HG03439 (cell line): ENCODE measurements around the gene TBC1D1.
"Not testable (repeated sequence)": the region's sequence is repeated elsewhere in the genome, so short reads cannot be mapped to it uniquely, and the experiment has no call there.

Experiments used
- ATAC-seq: cut with Tn5 transposase; IDR thresholded peaks from one replicate; pipeline ENCODE4 v1.9.1; 2021; ENCODE audit warnings: mild to moderate bottlenecking, moderate library complexity; ENCODE audit not compliant: unreplicated experiment

Gene TBC1D1

DNA sequence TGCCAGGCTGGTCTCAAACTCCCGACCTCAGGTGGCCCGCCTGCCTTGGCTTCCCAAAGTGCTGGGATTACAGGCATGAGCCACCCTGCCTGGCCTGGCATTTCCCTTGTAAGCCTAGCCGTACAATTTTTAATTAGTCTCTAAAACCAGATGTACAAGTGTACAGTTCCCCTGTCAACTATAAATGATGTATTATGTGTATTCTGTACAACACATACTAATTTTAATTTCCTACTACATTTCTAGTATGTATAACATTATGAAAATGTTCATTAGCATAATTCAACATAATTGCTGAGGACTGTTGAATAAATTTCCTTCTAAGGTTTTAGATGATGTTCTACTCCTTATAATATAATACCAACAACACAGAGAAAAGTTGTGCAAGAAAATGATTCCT lies 27.8 kb downstream of the TBC1D1 start:
- ATAC-seq = no peak

DNA sequence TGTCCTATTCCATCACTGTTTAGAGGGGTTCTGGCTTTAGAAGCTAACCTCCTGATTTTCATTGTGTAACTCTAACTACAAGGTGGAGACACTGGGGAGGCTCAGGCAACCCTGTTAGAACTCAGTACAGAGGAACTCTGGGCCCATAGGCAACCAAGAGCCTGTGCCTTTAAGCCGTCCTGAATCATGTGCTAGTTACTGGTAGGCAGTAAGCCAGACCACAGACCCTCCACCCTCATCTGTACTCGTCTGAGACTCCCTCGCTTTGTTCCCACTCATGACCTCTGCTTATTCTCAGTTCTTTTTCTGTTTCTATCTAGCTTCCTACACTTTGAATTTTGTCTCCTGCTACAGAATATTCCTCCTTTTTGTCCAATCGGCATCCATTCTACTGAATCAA lies 31.4 kb downstream of the TBC1D1 start:
- no peak for ATAC-seq

DNA sequence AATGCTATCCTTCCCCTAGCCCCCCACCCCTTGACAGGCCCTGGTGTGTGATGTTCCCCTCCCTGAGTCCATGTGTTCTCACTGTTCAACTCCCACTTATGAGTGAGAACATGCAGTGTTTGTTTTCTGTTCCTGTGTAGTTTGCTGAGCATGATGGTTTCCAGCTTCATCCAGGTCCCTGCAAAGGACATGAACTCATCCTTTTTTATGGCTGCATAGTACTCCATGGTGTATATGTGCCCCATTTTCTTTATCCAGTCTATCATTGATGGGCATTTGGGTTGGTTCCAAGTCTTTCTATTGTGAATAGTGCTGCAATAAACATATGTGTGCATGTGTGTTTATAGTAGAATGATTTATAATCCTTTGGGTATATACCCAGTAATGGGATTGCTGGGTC lies 32.2 kb downstream of the TBC1D1 start:
- not testable (repeated sequence) for ATAC-seq

DNA sequence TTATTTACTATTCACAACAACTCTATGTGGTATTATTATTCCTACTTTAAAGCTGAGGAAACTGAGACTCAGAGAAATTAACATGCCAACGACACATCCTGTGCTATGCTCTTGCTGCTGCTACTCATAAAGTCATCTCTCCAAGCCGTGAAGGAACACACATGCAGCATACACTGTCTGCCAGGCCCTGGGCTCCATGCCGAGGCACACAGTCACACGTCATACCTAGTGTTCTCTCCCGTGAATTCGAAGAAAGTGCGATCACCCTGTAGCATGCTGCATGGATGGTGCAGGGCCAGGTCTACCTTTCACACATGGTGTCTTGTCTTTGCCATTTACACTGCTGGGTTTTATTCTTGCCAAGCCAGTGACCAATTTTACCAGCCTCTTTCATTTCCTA lies 34.1 kb downstream of the TBC1D1 start:
- no peak for ATAC-seq

DNA sequence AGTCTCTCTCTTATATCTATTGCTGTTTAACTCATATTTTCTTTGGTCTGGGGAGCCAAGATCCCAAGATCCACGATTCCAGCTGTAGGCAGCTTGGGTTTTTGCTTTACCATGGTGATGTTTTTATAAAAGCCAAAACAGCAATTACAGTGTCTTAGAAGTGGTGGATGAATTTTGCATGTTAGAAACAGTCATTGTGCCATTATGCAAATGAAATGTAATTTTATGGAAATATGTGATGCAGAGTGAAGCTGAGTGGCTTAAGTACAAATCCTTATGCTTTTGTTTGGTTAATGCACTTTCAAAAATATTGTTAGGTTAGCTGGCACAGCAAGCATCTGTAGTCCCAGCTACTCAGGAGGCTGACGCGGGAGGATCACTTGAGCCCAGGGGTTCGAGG lies 36.5 kb downstream of the TBC1D1 start:
- ATAC-seq = no peak

DNA sequence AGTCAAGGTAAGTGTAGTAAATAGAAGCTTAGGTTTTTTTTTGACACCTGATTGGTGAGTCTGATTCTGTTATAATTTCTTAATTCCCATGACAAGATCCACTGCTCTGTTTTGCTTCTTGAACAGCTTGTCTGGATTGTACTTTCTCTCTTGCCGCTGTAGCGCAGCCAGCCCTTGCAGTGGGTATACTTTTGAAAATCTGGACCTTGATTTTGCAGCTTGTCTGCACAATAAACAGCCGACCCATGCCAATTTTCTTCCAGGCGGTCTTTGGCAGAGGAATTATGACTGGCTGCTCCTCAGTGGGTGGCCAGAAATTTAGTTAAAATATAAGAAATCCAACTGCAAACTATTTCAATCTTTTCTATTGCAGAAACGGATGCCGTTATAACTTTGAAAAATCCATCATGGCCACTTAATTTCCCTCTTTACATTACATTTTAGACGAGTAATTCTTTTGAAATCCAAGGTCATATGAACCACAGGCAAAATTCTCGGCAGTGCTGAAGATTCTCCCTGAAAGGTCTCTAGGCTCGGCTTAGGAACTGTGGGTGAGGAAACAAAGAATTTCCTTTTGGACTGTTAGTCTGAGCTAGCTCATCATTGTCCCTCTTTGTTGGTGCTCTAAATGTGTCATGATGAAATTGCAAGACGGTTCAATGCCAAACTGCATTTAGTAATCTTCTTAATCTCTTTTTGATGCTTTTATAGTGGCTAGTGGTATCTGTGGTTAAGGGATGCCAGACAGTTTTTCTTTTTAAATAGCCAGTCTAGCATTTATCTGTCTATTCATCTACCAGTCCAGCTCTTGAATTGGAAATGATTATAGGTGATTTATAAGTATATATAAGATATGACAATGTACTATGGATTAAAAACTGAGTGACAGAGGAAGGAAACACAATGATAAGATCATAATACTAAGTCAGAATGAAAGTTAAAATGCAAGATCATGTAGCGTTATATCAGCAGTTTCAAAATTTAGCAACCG lies 37.8 kb downstream of the TBC1D1 start:
- no peak for ATAC-seq

DNA sequence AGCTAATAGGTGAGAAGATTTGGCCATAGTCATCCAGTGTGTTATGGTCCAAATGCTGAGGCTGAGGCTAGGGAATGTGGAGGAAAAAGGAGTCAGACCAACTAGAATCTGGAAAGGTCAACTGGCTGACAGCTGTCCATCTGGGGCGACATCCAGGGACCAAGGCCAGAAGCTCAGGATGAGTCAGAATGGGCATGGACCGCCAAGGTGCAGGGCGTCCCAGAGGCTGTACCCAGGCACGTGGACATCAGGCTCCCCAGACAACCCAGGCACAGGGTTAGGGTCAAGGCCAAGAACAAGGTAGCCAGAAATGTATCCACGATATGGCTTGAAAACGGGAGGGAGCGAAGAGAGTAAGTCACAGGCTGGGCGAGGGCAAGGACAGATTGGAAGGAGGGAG lies 43.2 kb downstream of the TBC1D1 start:
- ATAC-seq = no peak

DNA sequence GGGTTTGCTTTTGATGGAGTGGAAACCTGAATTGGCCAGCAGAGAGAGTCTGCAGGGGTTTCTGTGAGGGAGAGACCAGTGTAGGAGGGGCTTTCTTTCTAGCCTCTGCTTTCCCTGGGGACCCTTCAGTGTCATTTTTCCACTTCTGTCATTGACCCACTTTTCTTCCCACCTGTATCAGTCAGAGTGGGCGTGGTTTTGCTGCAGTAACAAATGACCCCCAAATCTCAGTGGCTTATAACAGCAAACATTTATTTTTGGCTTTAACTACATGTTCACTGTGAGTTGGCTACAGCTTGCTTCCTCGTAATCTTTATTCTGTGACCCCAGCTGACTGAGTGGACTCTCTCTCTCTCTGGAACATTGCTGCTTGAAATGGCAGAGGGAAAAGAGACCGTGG lies 43.7 kb downstream of the TBC1D1 start:
- no peak for ATAC-seq

DNA sequence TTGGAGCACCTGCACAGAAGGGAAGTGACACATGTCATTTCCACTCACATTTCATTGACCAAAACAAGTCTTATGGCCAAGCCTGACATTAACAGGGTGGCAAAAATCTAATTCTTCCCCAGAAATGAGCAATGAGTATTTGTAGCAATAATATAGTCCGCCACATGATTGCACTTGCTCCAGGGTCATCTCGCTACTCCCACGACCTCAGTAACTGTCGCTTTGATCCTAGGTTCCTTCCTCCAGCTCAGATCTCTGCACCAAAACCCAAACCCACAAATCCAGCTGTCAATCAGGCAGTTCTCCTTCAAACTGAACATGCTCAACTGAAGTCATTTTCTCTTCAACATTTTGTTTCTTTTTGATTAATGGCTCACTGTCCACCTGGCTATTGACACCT lies 44.1 kb downstream of the TBC1D1 start:
- ATAC-seq = no peak

DNA sequence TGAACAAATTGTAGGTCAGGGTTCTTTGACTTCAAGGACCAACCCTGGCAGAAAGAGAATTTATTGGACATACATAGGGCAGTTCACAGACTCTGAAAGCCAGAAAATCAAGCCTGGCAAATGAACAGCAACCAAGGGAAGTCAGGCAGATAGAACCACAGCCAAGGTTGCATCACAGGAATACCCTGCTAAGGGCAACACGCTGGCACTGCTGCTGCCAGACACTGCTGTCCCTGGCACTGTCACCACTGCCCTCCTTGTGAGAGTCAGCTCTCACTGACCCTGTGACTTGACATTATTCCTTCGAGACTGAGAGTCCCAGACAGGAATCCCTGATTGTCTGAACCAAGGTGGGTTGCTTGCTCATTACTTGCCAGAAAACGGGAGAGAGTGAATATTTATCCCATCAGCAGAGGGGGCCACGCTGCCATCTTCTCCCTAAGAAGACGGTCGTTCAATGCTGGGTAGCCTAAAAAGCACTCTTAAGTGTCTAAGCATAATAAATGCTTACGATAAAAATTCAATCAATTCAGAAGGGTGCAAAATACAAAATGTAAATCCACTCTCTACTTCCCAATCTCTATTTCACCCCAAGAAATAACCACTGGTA lies 46.1 kb downstream of the TBC1D1 start:
- ATAC-seq = no peak

DNA sequence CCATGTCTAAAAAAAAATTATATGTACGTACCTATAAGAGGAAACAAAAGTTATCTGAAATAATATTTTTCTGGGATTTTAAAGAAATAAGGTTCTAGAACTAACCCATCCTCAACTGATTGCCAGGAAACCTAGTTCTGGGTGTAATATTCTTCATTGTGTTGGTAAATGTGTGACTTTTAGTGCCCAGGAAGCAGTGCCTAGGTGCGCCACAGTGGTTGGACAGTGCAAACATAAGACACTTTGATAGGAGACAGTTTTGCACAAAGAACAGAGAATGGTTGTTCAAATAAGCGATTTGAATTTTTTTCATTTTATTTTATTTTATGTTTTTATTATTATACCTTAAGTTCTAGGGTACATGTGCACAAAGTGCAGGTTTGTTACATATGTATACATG lies 47.3 kb downstream of the TBC1D1 start:
- ATAC-seq = no peak

DNA sequence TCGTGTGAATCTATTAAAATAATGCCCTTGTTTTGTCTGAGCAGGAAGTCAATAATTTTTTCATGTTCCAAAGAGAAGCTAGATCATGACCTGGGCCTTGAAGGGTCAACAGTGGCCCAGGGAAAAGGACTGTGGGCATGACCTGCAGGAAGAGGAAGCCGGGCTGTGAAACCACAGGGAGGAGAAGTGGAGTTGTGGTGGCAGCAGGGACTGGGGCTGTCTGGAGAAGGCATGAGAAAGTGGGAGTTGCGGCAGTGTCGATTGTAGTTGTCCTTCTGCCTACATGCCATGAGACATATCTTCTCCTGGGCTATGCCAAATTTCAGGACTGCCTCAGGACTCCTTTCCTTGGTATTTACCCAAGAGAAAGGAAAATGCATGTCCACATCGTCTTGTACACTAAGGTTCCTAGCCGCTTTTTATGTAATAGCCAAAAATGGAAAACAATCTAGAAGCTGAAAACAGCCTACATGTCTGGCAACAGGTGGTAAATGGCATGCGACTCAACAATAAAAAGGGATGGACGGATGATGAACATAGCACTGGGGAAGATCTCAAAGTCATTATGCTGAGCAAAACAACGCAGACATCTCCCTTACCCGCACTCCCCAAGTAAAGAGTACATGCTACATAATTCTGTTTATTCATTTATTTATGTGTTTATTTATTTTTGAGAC lies 55.8 kb downstream of the TBC1D1 start:
- ATAC-seq = no peak

DNA sequence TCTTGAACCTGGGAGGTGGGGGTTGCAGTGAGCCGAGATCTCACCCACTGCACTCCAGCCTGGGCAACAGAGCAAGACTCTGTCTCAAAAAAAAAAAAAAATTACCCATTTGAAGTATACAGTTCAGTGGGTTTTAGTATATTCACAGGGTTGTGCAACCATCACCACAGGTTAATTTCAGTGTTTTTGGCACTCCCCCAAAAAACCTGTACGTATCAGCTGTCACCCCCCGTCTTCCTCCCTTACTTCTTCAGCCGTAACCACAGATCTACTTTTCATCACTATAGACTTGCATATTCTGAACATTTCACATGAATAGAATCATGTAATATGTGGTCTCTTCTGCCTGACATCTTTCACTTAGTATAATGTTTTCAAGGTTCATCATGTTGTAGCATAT lies 57.7 kb downstream of the TBC1D1 start:
- ATAC-seq = no peak

DNA sequence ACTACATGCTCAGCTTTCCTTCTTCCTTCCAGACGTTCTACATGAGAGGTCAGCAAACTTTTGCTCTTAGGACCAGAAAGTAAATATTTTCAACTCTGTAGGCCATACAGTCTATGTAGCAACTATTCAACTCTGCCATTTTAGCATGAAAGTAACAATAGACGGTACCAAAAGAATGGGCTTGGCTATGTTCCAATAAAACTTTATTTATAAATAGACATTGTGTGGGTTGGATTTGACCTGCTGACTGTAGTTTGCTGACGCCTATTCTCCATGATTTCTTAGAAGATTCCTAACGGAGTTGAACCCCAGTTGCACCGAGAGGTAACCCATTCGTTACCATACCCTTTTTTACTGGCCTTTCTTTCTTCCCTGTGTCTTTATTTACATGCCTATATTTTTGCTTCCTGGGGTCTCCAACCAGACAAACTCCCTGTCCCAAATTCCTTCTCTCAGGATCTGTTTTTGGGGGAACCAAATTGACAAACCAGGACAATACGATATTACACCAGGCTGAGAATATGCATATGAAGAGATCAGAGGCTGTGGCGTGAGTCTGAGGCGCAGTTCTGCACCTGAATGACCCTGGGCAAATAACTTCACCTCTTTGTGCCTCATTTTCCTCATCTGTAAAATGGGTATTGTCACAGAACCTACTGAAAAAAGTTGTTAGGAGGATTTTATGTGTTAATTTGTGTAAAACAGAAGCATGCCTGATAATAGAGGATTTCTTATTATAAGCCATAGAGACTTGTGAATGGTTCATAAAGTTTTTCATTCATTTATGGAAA lies 58.9 kb downstream of the TBC1D1 start:
- no peak for ATAC-seq

DNA sequence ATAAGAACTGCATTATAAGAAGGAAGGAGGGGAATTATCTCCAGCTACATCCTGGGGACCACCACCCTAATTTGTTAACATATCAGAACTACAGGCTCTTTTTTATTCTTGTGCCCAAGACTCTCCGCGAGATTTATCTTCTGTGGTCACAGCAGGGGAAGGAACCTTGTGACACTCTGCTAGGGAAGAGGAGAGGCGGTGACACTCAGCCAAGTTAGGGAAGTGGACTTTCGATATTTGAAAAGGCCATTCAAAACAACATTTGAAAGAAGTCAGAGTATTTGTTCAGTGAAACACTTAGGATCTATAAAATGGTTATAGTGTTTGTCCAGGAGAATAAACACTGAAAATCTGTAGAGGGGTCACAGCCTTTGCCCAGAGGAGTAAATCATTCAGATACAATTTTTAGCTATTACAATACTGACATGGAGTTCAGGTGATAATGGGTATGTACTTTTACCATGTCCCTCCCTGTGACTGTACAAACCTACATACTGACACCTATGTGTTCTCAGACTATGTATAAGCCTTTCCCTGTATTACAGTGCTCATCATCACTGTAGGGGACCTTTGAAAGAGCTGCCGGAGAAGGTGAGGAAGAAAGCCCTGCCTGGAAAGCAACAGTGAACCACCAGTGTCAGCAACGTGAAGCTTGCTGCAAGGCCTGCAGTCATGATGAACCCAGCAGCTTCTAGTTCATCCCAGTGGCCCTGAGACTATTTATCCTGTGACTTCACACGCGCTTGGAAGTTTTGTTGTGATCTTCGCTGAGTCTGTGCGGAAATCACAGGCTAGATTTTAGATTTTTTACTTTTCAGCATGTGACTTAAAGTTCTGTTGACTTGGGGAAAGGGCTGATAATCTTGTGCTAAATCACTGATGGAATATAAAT lies 60.8 kb downstream of the TBC1D1 start:
- no peak for ATAC-seq

DNA sequence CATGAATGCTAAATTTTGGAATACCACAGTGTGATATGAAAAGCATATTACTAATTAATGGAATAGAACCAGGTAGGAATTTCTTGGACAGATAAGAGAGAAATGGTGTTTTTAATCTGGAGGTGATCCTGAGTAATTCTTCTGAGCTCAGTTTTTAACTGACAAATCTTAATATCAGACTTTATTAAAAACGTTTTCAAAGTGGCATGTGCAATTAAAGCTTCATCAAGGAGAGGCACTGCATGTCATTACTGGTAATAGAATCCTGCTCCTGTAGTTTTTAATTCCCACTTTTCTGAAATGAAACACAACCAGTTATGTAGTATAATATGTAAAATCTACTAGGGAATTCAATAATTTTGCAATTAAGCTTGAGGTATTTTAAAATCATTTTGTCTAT lies 62.3 kb downstream of the TBC1D1 start:
- no peak for ATAC-seq

DNA sequence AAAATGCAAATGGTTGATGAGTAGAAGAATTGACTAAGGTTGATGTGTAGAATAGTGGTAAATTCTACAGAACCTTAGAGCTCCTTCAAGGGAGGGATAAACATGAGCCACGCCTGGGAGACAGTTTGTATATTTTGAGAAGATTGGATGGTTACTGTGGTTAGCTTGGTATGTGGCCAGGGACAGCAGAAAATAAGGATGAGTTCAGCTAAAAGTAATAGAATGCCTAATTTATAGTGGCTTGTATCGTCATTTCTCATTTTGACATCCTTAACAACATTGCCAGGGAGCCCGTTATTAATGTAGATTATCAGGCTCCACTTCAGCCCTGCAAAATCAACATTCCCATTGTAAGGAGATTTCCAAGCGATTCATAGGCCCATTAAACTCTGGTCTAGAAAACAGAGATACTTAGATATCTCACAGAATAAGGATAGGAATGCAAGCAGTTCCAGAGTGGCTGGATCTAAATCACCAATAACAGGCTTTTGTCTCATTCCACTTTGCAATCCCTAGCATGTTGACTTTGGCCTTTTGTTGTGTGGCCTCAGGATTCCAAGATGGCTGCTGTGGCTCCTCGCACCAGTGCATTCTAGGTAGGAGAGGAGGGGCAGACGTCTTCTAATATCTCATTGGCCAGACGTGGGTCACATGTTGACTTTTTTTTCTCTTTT lies 62.9 kb downstream of the TBC1D1 start:
- no peak for ATAC-seq

DNA sequence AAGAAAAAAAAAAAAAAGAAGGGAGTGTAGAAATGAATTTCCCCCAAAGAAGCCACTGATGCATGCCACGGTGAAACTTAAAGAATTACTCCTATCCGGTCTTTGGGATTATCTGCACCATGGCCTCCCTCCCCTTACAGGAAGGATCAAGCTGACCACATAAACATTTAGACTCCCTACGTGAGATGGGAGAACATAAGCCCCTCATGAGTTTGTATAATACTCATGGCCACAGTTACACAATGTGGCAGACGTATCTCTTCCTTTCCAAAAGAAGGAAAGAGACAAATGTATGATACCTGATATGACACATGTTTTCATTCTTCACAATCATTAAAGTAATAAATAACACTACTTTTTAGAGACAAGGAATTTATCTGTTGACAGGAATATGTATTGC lies 66.1 kb downstream of the TBC1D1 start:
- ATAC-seq = no peak

DNA sequence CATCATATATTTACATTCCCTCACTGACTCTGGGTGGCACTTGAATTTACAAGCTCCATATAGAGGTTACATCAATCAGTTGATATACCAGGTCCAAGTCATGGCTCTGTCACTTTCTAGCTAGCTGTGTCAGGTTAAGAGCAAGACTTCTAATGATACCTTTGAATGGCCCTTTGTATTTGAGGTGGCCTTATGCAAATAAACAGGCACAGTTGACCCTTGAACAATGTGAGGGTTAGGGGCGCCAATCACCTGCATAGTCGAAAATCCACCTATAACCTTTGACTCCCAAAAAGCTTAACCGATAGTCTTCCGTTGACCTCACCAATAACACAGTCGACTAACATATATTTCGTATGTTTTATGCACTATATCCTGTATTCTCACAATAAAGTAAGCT lies 68.0 kb downstream of the TBC1D1 start:
- no peak for ATAC-seq

DNA sequence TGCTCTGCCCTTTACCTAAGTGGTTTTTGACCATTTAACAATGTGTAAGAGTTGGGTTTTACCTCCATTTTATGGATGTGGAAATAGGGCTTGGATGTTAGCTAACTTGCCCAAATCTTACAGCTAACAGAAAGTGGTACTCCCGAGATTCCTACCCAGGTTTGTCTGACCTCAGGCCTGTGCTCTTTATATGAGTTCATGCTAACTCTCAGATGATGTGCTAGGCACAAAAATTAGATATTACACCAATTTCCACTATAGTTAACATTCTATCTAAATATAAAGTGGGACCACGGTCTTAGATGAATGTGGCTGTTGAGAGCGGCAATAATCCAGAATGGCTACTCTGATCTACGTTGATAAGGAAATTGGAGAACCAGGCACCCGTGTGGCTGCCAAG lies 69.2 kb downstream of the TBC1D1 start, which contains the start of gene PTTG2:
Gene PTTG2, plus strand, starts transcription at position 301 of the 400 bp plus-strand sequence. Its CDS starts 37 bp downstream, at position 338.
- no peak for ATAC-seq
